H1 (cell line): ENCODE measurements around the gene GJB3. TPM values are rescaled to one million over a fixed set of nuclear protein-coding genes. Genes with fewer than 3 reads are reported as not detected.

Experiments
- CTCF ChIA-PET: fragments of 300-600 bp; sonication (Branson Sonifier 250); formaldehyde crosslinking; loops from one replicate; lab custom pipeline; 2021; ENCODE audit not compliant: partially characterized antibody; lab: Charles Lee
- POLR2A ChIA-PET: fragments of 300-600 bp; sonication (Branson Sonifier 250); formaldehyde crosslinking; loops from one replicate; lab custom pipeline; 2021; ENCODE audit warnings: inconsistent platforms; ENCODE audit not compliant: partially characterized antibody; lab: Charles Lee
- DNase-seq, 2 experiments: peaks; one replicate each; pipeline versions ENCODE4 v3.0.0 to v3.0.0-alpha.2; 2010 to 2022; ENCODE audit warnings: low spot score in 2 of 2, low read depth in 1 of 2, mixed read lengths in 1 of 2
- FAIRE-seq: peaks from 2 replicates; lab custom pipeline; 2011; peaks lifted over from hg19 to GRCh38; lab: Jason Lieb, UNC
- H2AFZ ChIP-seq: 2 replicates; pipeline ENCODE4 v1.8.1; 2012; ENCODE audit warnings: low read length, inconsistent platforms
- H2AK5ac ChIP-seq: 2 replicates; pipeline ENCODE4 v1.6.1; 2013; ENCODE audit warnings: low read depth, low read length
- H2BK120ac ChIP-seq: replicated peaks from 2 replicates; pipeline ENCODE3; 2013; ENCODE audit warnings: low read depth, low read length, inconsistent platforms
- H2BK12ac ChIP-seq: 2 replicates; pipeline ENCODE4 v1.6.1; 2013; ENCODE audit warnings: low read depth, low read length
- H2BK15ac ChIP-seq: 2 replicates; pipeline ENCODE4 v1.6.1; 2013; ENCODE audit warnings: low read length
- H2BK20ac ChIP-seq: 2 replicates; pipeline ENCODE4 v1.6.1; 2013; ENCODE audit warnings: low read length
- H2BK5ac ChIP-seq: 2 replicates; pipeline ENCODE4 v1.6.1; 2013; ENCODE audit warnings: low read depth, low read length
- H3K14ac ChIP-seq: 2 replicates; pipeline ENCODE4 v1.6.1; 2013; ENCODE audit warnings: inconsistent platforms; ENCODE audit not compliant: insufficient read length
- H3K18ac ChIP-seq: 2 replicates; pipeline ENCODE4 v1.6.1; 2013; ENCODE audit warnings: low read length; ENCODE audit errors: extremely low read depth
- H3K23ac ChIP-seq: 2 replicates; pipeline ENCODE4 v1.6.1; 2013; ENCODE audit warnings: inconsistent platforms; ENCODE audit not compliant: insufficient read length
- H3K23me2 ChIP-seq: 2 replicates; pipeline ENCODE4 v1.6.1; 2013; ENCODE audit warnings: low read depth, low read length
- H3K27ac ChIP-seq: 2 replicates; pipeline ENCODE4 v1.6.1; 2011; ENCODE audit warnings: low read depth, low read length, inconsistent platforms
- H3K27me3 ChIP-seq, 4 experiments: replicated peaks in 1 of 4; 1 replicate in 1 of 4; 2 replicates in 3 of 4; pipeline versions ENCODE4 v1.6.1 to v1.8.1; 2011 to 2013; ENCODE audit warnings: low read length in 3 of 4, mild to moderate bottlenecking in 3 of 4, inconsistent platforms in 2 of 4, mixed read lengths in 2 of 4, moderate library complexity in 1 of 4; ENCODE audit not compliant: control insufficient read depth in 3 of 4, insufficient read depth in 3 of 4; ENCODE audit errors: extremely low read depth in 1 of 4
- H3K36me3 ChIP-seq, 4 experiments: 2 replicates each; pipeline versions ENCODE4 v1.6.1 to v1.8.1; 2011 to 2013; ENCODE audit warnings: mild to moderate bottlenecking in 4 of 4, low read length in 3 of 4, moderate library complexity in 2 of 4, control low read depth in 1 of 4, inconsistent platforms in 1 of 4; ENCODE audit not compliant: insufficient read depth in 4 of 4, control insufficient read depth in 2 of 4
- H3K4ac ChIP-seq: replicated peaks from 2 replicates; pipeline ENCODE3; 2013; ENCODE audit warnings: low read length, low read depth, mixed read lengths, inconsistent platforms; ENCODE audit not compliant: insufficient read length
- H3K4me1 ChIP-seq, 4 experiments: replicated peaks in 1 of 4; 1 replicate in 1 of 4; 2 replicates in 3 of 4; pipeline versions ENCODE4 v1.6.1 to v1.8.1; 2011 to 2013; ENCODE audit warnings: low read length in 3 of 4, inconsistent platforms in 2 of 4, mixed read lengths in 1 of 4; ENCODE audit not compliant: insufficient read depth in 4 of 4, control insufficient read depth in 3 of 4
- H3K4me2 ChIP-seq, 2 experiments: 2 replicates each; pipeline versions ENCODE4 v1.6.1 to v1.8.1; 2011 to 2013; ENCODE audit warnings: low read depth in 2 of 2, low read length in 2 of 2, control low read depth in 1 of 2, inconsistent platforms in 1 of 2, mild to moderate bottlenecking in 1 of 2; ENCODE audit not compliant: insufficient read depth in 1 of 2
- H3K4me3 ChIP-seq, 4 experiments: fragments of 200-600, 300-600 bp in 1 of 4; sonication (generic), shearing (Covaris generic), sonication (Bioruptor Twin) in 1 of 4; 2 replicates each; pipeline versions ENCODE4 v1.5.1 to v1.8.1; 2011 to 2016; ENCODE audit warnings: low read length in 4 of 4, low read depth in 3 of 4, control low read depth in 2 of 4, inconsistent platforms in 2 of 4, mild to moderate bottlenecking in 2 of 4, mixed read lengths in 1 of 4, moderate library complexity in 1 of 4; ENCODE audit not compliant: insufficient read depth in 2 of 4; ENCODE audit errors: extremely low read depth in 1 of 4
- H3K56ac ChIP-seq: replicated peaks from 2 replicates; pipeline ENCODE3; 2013; ENCODE audit warnings: low read depth, mild to moderate bottlenecking, mixed read lengths, low read length, inconsistent platforms; ENCODE audit not compliant: insufficient read length
- H3K79me1 ChIP-seq: 2 replicates; pipeline ENCODE4 v1.6.1; 2013; ENCODE audit warnings: low read depth, low read length, control low read depth
- H3K79me2 ChIP-seq, 2 experiments: 2 replicates each; pipeline versions ENCODE4 v1.6.1 to v1.8.1; 2012 to 2013; ENCODE audit warnings: low read length in 2 of 2, mild to moderate bottlenecking in 2 of 2, inconsistent platforms in 1 of 2; ENCODE audit not compliant: insufficient read depth in 2 of 2, control insufficient read depth in 1 of 2
- H3K9ac ChIP-seq, 4 experiments: replicated peaks in 1 of 4; 1 replicate in 1 of 4; 2 replicates in 3 of 4; pipeline versions ENCODE4 v1.6.1 to v1.8.1; 2011 to 2013; ENCODE audit warnings: low read depth in 3 of 4, low read length in 3 of 4, control low read depth in 2 of 4, mild to moderate bottlenecking in 2 of 4, moderate library complexity in 2 of 4, inconsistent platforms in 1 of 4; ENCODE audit errors: extremely low read depth in 1 of 4
- H3K9me3 ChIP-seq, 2 experiments: 2 replicates each; pipeline versions ENCODE4 v1.6.1 to v1.8.1; 2012 to 2013; ENCODE audit warnings: mild to moderate bottlenecking in 2 of 2, moderate library complexity in 2 of 2, control low read depth in 1 of 2, inconsistent platforms in 1 of 2, low read depth in 1 of 2, low read length in 1 of 2, mixed read lengths in 1 of 2; ENCODE audit not compliant: insufficient read depth in 2 of 2
- H4K20me1 ChIP-seq, 2 experiments: replicated peaks in 1 of 2; 2 replicates each; pipeline versions ENCODE3 to v1.8.1; 2011 to 2013; ENCODE audit warnings: inconsistent platforms in 2 of 2, low read length in 2 of 2, mild to moderate bottlenecking in 1 of 2; ENCODE audit not compliant: insufficient read depth in 2 of 2, control insufficient read depth in 1 of 2
- H4K5ac ChIP-seq: 2 replicates; pipeline ENCODE4 v1.6.1; 2013; ENCODE audit warnings: low read length, low read depth, mixed read lengths, inconsistent platforms; ENCODE audit not compliant: insufficient read length
- H4K8ac ChIP-seq: 2 replicates; pipeline ENCODE4 v1.8.0; 2013; ENCODE audit warnings: mild to moderate bottlenecking, moderate library complexity, low read length, inconsistent platforms; ENCODE audit not compliant: insufficient read depth; ENCODE audit errors: extremely low read depth
- H4K91ac ChIP-seq: replicated peaks from 2 replicates; pipeline ENCODE3; 2013; ENCODE audit warnings: low read length, mixed read lengths, inconsistent platforms; ENCODE audit not compliant: insufficient read length
- SIX5 ChIP-seq: IDR thresholded peaks from 2 replicates; pipeline ENCODE4 v1.6.1; 2011; ENCODE audit warnings: mild to moderate bottlenecking, low read depth, low read length
- WGBS, 2 experiments: shearing (Covaris generic) in 1 of 2; methylation state at CpG; one replicate each; pipeline versions ENCODE4 v1.1.6 to v1.1.7; 2013 to 2015; ENCODE audit warnings: low lambda C conversion rate in 2 of 2, mixed read lengths in 2 of 2, inconsistent platforms in 1 of 2, low coverage in 1 of 2, missing lambda C conversion rate in 1 of 2; ENCODE audit not compliant: insufficient replicate concordance in 2 of 2, insufficient coverage in 1 of 2, insufficient read length in 1 of 2; ENCODE audit errors: extremely low coverage in 1 of 2, missing lambda C conversion rate in 1 of 2; 5-methylcytosine and 5-hydroxymethylcytosine counted together
- polyA plus RNA-seq, 7 experiments: library from polyadenylated mRNA; depleted of rRNA in 3 of 7; stranded (reverse) in 5 of 7; unstranded in 2 of 7; fragments of >200 nt in 5 of 7; fragments of 200-250 nt in 2 of 7; gene quantifications; 1 replicate in 5 of 7; 2 replicates in 1 of 7; 4 replicates in 1 of 7; pipeline versions ENCODE4 v1.2.1 to v1.2.3, GENCODE V29; 2011 to 2013; ENCODE audit warnings: missing spikeins in 2 of 7, mixed read lengths in 2 of 7
- total RNA-seq: library from RNA; stranded (reverse); fragmentation: NEBNext Ultra II Directional; extraction: Animal tissue kit (Norgen Biotek cat#: 25700); gene quantifications from 2 replicates; pipeline ENCODE4 v1.2.1, GENCODE V29; 2021

GJB3 gene
- total and polyA plus RNA-seq, 2 of the 8 experiments (the other 6 are each of a cell fraction or from before 2014, with no cell fraction given), result 0.93 to 1.6 TPM

DNA sequence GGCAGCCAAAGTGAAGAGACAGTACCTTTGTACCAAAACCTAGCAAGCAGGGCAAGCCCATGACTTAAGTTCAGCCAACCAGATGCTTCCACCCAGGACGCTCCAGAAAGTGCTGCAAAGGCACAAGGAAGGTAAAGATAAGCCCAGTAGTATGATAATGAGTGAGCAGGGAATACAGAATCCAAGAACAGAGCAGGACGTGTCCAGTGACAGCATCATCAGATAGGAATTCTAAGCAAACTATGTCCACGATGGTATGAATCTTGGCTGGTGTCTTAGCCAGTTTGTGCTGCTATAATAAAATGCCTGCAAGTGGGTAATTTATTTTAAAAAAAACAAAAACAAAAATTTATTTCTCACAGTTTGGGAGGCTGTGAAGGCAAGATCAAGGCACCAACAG lies 25.4 kb downstream of the GJB3 start:
- WGBS, 2 experiments, result 85% methylated on average over 3 of the region's 3 CpGs; no CpG with 5 or more reads in 1 of the 2 experiments
- Histone ChIP-seq H3K4me3 (no peak overlapping the region), H3K56ac (no peak overlapping the region), H4K5ac (no peak overlapping the region), H3K36me3 (no peaks in the 10 kb centered on the region), H2BK120ac (no peak overlapping the region), H2AK5ac (no peak overlapping the region), H3K4ac (no peak overlapping the region), H3K27ac (no peak overlapping the region), H3K9me3 (no peaks in the 10 kb centered on the region), H3K4me2 (no peak overlapping the region), H3K23me2 (no peaks in the 10 kb centered on the region), H4K20me1 (no peaks in the 10 kb centered on the region), H3K9ac (no peak overlapping the region), H4K91ac (no peak overlapping the region), H3K79me1 (no peaks in the 10 kb centered on the region), H2BK15ac (no peak overlapping the region), H2BK12ac (no peak overlapping the region), H4K8ac (no peak overlapping the region), H2BK20ac (no peak overlapping the region), H2AFZ (no peak overlapping the region), H2BK5ac (no peak overlapping the region), H3K79me2 (no peaks in the 10 kb centered on the region), H3K27me3 (no peaks in the 10 kb centered on the region), H3K18ac (no peak overlapping the region), H3K23ac (no peak overlapping the region), H3K14ac (no peak overlapping the region), H3K4me1 (no peaks in the 10 kb centered on the region)
- no peak for TF ChIP-seq SIX5
- FAIRE-seq (no peak), DNase-seq (no peak)
- POLR2A ChIA-PET, result no interaction called here
- CTCF ChIA-PET, result no interaction called here
